Glutamatergic neuron (in vitro differentiated cells): ENCODE data around the gene NTSR1. TPM values are rescaled to one million over a fixed set of nuclear protein-coding genes. Genes with fewer than 3 reads are reported as not detected.

ENCODE experiments used
- DNase-seq: peaks from one replicate; pipeline ENCODE4 v3.0.0; 2022
- H3K27ac Mint-ChIP-seq: one replicate; pipeline ENCODE4 v1.8.0; 2020; ENCODE audit warnings: mild to moderate bottlenecking, mixed read lengths, inconsistent platforms; ENCODE audit not compliant: unreplicated experiment
- H3K27me3 Mint-ChIP-seq: one replicate; pipeline ENCODE4 v1.8.0; 2020; ENCODE audit warnings: mild to moderate bottlenecking, moderate library complexity, mixed read lengths, inconsistent platforms; ENCODE audit not compliant: unreplicated experiment
- H3K36me3 Mint-ChIP-seq: one replicate; pipeline ENCODE4 v1.8.0; 2020; ENCODE audit warnings: mild to moderate bottlenecking, mixed read lengths, inconsistent platforms; ENCODE audit not compliant: unreplicated experiment
- H3K4me1 Mint-ChIP-seq: one replicate; pipeline ENCODE4 v1.8.0; 2020; ENCODE audit warnings: mild to moderate bottlenecking, low read depth, mixed read lengths, inconsistent platforms; ENCODE audit not compliant: unreplicated experiment
- H3K4me3 Mint-ChIP-seq: one replicate; pipeline ENCODE4 v1.8.0; 2020; ENCODE audit warnings: mild to moderate bottlenecking, mixed read lengths, inconsistent platforms; ENCODE audit not compliant: unreplicated experiment
- H3K9me3 Mint-ChIP-seq: one replicate; pipeline ENCODE4 v1.8.0; 2020; ENCODE audit warnings: mild to moderate bottlenecking, moderate library complexity, mixed read lengths, inconsistent platforms; ENCODE audit not compliant: unreplicated experiment
- CTCF ChIP-seq: fragments of 200-600 bp; sonication (generic); IDR thresholded peaks from one replicate; pipeline ENCODE4 v1.5.0; 2021; ENCODE audit not compliant: partially characterized antibody, unreplicated experiment
- total RNA-seq: library from RNA; stranded (reverse); fragmentation: NEBNext Ultra II Directional; extraction: Animal tissue kit (Norgen Biotek cat#: 25700); gene quantifications from one replicate; pipeline ENCODE4 v1.2.1, GENCODE V29; 2021; ENCODE audit not compliant: unreplicated experiment

Gene NTSR1
- total RNA-seq, 1 donor from 2014 or later, result 4.0 TPM

GRCh38 chr20:62723768-62724450, 15.3 kb downstream of the NTSR1 start:
- peaks cover 3% of the 10 kb centered on the region for H3K4me1 Mint-ChIP-seq
- no peak overlapping the region for H3K27ac Mint-ChIP-seq
- no peak for DNase-seq
- H3K36me3 Mint-ChIP-seq, result peaks cover 37% of the 10 kb centered on the region
- no peak for TF ChIP-seq CTCF
- no peaks in the 10 kb centered on the region for H3K27me3 Mint-ChIP-seq
- no peak overlapping the region for H3K4me3 Mint-ChIP-seq
- H3K9me3 Mint-ChIP-seq, result peaks cover 10% of the 10 kb centered on the region

GRCh38 chr20:62724692-62725595, 16.3 kb downstream of the NTSR1 start:
- Mint-ChIP-seq H3K9me3 (peaks cover 7% of the 10 kb centered on the region), H3K36me3 (peaks cover 28% of the 10 kb centered on the region), H3K4me3 (no peak overlapping the region), H3K27ac (no peak overlapping the region), H3K4me1 (peaks cover 3% of the 10 kb centered on the region), H3K27me3 (no peaks in the 10 kb centered on the region)
- DNase-seq, result no peak
- TF ChIP-seq CTCF, result no peak

- peaks cover 3% of the 10 kb centered on the region for H3K9me3 Mint-ChIP-seq
- no peak for DNase-seq
- peaks cover 1% of the 10 kb centered on the region for H3K27me3 Mint-ChIP-seq
- TF ChIP-seq CTCF, result no peak
- no peak overlapping the region for H3K4me3 Mint-ChIP-seq
- no peak overlapping the region for H3K27ac Mint-ChIP-seq
- H3K36me3 Mint-ChIP-seq, result peaks cover 22% of the 10 kb centered on the region
- H3K4me1 Mint-ChIP-seq, result peaks cover 3% of the 10 kb centered on the region
Observed at GRCh38 chr20:62725596-62726268, 17.1 kb downstream of the NTSR1 start.

GRCh38 chr20:62726276-62726675, 17.6 kb downstream of the NTSR1 start:
- H3K4me1 Mint-ChIP-seq, result peaks cover 3% of the 10 kb centered on the region

More at GRCh38 chr20:62726276-62726675, 17.6 kb downstream of the NTSR1 start:
- no peak for DNase-seq
- Mint-ChIP-seq H3K27ac (no peak overlapping the region), H3K4me3 (no peak overlapping the region), H3K9me3 (peaks cover 6% of the 10 kb centered on the region), H3K36me3 (peaks cover 20% of the 10 kb centered on the region), H3K27me3 (peaks cover 2% of the 10 kb centered on the region)
- no peak for TF ChIP-seq CTCF
